NCI-H1092 (cell line): ENCODE measurements around the gene TSTD2.
"Not testable (repeated sequence)": the region's sequence is repeated elsewhere in the genome, so short reads cannot be mapped to it uniquely, and the experiment has no call there.

Experiments used
- DNase-seq: peaks from one replicate; lab custom pipeline; 2025; lab: John Stamatoyannopoulos, UW

TSTD2 gene

GRCh38 chr9:97586909-97587308 lies 46.3 kb downstream of the TSTD2 start:
- not testable (repeated sequence) for DNase-seq

DNA sequence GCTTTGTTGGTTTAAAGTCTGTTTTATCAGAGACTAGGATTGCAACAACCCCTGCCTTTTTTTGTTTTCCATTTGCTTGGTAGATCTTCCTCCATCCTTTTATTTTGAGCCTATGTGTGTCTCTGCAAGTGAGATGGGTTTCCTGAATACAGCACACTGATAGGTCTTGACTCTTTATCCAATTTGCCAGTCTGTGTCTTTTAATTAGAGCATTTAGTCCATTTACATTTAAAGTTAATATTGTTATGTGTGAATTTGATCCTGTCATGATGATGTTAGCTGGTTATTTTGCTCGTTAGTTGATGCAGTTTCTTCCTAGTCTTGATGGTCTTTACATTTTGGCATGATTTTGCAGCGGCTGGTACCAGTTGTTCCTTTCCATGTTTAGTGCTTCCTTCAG lies 48.4 kb downstream of the TSTD2 start:
- not testable (repeated sequence) for DNase-seq

DNA sequence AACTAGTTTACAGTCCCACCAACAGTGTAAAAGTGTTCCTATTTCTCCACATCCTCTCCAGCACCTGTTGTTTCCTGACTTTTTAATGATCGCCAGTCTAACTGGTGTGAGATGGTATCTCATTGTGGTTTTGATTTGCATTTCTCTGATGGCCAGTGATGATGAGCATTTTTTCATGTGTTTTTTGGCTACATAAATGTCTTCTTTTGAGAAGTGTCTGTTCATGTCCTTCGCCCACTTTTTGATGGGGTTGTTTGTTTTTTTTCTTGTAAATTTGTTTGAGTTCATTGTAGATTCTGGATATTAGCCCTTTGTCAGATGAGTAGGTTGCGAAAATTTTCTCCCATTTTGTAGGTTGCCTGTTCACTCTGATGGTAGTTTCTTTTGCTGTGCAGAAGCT lies 51.6 kb downstream of the TSTD2 start:
- DNase-seq, result not testable (repeated sequence)

- no peak for DNase-seq
Measured at GRCh38 chr9:97579914-97580313, 53.3 kb downstream of the TSTD2 start.

- no peak for DNase-seq
Measured at GRCh38 chr9:97578846-97579245, 54.3 kb downstream of the TSTD2 start.

DNA sequence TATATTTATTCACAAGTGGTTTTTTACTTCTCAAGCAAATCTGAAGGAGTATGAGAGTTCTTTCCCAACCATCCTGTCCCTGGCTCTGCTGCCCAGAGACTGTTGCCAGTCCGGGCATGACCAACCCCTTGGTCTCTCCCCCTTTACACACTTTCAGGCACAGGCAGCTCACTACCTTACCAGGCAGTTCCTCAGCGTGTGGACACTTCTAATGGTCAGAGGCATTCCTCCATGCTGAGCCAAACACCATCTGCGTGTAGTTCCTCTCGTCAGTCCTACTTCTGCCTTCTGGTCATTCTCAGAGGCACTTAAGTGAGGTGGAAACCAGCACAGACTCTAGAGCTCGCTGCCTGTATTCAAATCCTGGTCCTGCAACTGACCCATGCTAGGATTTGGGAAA lies 56.1 kb downstream of the TSTD2 start:
- DNase-seq, result no peak

GRCh38 chr9:97575673-97576200 lies 57.4 kb downstream of the TSTD2 start:
- DNase-seq, result no peak

DNA sequence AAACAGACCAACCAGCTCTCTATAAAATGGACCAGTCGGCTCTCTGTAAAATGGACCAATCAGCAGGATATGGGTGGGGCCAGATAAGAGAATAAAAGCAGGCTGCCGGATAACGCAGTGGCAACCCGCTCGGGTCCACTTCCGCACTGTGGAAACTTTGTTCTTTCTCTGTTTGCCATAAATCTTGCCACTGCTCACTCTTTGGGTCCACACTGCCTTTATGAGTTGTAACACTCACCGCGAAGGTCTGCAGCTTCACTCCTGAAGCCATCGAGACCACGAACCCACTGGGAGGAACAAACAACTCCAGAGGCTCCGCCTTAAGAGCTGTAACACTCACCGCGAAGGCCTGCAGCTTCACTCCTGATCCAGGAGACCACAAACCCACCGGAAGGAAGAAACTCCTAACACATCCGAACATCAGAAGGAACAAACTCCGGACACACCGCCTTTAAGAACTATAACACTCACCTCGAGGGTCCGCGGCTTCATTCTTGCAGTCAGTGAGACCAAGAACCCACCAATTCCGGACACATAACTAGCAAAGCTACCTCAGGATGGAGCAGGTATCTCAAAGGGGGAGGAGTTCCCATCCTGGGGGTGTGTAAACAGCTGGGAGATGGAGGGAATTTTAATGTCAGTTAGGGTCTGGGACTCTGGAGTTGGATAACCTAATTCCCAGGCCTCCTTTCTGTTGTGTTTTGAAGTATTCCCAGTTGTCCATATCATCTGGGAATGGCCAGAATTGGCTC lies 58.1 kb downstream of the TSTD2 start:
- DNase-seq, result not testable (repeated sequence)

DNA sequence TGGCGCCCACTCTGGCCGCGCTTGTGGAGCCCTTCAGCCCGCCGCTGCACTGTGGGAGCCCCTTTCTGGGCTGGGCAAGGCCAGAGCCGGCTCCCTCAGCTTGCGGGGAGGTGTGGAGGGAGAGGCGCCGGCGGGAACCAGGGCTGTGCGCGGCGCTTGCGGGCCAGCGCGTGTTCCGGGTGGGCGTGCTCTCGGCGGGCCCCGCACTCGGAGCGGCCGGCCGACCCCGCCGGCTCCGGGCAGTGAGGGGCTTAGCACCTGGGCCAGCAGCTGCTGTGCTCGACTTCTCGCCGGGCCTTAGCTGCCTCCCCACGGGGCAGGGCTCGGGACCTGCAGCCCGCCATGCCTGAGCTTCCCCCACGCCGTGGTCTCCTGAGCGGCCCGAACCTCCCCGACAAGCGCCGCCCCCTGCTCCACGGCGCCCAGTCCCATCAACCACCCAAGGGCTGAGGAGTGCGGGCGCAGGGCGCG lies 59.0 kb downstream of the TSTD2 start:
- DNase-seq, result not testable (repeated sequence)

GRCh38 chr9:97573482-97574073 lies 59.6 kb downstream of the TSTD2 start:
- no peak for DNase-seq

GRCh38 chr9:97572892-97573365 lies 60.2 kb downstream of the TSTD2 start:
- no peak for DNase-seq

DNA sequence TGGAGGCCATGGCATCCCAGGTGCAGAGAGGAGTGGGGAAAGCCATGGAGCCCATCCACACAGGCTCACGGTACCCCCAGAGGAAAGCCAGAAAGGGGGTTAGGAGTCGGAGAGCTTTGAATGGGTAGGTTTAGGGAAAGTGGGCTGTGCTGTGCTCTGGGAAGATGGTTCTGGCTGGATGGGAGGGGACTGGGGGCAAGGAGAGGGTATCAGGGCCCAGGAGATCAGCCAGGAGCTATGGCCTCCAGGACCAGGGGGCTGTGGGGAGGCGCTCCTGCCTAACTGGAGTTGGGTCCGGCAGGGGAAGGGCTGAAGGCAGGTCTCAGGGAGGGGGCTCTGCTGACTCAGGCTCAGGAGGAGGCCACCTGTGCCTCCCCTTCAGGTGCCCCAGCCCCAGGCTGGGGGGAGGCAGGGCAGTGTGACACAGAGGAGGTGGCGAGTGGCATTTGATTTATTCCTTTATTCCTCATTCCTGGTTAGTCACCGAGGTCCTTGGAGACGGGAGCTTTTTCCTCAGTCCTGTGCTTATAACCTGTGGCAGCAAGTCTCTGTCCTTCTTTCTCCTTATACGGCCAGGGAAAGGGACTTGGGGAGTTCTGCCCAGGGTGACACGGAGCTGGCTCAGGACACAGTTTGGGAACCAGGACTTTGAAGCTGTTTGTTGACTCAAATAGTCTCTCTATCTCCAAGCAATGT lies 60.8 kb downstream of the TSTD2 start:
- no peak for DNase-seq

- DNase-seq, result no peak
Measured at GRCh38 chr9:97571664-97572063, 61.5 kb downstream of the TSTD2 start.

- no peak for DNase-seq
Measured at GRCh38 chr9:97570899-97571298, 62.3 kb downstream of the TSTD2 start.

DNA sequence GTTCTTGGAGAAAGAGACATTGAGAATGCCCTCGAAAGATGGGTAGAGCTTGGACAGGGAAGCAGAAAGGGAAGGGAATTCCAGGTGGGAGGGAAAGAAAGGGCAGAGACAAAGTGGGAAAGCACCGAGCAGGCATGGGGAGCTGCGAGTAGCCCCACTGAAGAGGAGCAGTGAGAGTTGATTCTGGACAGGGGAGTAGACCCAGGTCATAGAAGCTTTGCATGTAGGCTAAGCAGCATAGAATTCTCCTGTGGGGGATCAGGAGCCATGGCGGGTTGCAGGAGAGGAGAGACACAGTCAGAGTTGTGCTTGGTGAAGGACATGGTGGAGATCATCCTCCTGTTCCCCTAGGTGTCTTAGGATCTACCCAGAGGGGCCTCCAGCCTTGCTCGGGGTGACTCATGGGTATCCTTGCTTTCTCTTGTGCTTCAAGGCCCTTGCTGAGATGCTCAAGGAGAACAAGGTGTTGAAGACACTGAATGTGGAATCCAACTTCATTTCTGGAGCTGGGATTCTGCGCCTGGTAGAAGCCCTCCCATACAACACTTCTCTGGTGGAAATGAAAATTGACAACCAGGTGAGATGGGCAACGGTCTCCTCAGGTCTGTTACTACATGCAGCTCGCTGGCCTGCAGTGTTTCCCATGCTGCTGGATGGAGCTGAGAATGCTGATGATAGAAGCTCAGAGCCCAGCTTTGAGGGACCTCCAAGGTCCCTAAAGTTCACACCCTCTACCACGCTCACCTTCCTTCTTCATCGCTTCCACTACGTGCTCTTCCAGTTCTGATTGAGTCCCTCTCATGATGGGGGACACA lies 64.5 kb downstream of the TSTD2 start:
- DNase-seq, result no peak

- no peak for DNase-seq
Measured at GRCh38 chr9:97567894-97568202, 65.3 kb downstream of the TSTD2 start.

DNA sequence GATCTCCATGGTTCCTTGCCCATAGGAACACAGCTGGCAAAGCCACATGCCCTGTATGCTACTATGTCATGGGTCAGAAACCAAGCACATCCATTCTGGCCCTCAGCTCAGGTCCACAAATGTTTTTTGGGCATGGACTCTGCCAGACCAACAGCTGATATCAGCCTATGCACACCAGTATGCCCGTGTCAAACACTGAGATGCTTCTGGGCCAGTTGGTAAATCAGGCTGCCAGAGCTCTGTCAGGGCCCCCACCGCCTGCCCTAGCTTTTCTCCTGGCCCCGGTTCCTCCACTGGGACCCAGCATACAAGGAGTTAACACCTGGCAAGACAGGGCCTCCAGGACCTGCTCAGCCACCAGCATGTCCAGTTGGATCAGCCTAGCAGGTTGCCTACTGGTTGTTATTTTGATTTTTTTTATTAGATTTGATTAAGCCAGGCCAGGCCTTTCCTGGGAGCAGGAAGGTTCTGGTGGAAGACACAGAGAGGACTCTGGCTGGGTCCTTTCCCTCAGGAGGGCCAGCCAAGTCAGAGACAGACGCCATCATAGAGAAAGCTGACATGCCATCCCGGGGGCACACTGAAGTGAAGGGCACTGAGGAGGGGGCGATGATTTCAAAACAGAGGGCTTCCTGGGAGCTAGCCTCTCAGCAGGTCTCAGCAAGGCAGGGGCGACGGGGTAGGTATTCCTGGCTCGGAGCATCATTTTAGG lies 65.8 kb downstream of the TSTD2 start:
- DNase-seq, result no peak

DNA sequence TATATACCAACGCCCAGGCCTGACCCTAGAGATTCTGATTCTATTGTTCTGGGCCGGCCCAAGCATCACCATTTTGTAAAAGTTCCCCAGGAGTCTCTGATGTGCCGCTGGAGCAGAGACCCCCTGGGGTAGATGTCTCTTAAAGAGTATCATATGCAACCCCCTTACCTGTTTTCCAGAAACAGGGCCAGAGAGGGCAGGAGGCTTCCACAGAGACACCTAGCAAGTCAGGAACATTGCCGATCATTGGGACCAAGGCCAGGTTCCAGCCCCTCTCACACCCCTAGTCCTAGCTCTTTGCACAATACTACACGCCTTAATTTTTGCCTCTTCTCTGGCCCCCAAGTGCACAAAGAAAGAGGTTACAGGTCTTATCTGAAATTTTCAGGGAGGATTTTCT lies 67.9 kb downstream of the TSTD2 start:
- no peak for DNase-seq

- DNase-seq, result peak; percentile 45
Measured at GRCh38 chr9:97564291-97565175, 68.6 kb downstream of the TSTD2 start.

DNA sequence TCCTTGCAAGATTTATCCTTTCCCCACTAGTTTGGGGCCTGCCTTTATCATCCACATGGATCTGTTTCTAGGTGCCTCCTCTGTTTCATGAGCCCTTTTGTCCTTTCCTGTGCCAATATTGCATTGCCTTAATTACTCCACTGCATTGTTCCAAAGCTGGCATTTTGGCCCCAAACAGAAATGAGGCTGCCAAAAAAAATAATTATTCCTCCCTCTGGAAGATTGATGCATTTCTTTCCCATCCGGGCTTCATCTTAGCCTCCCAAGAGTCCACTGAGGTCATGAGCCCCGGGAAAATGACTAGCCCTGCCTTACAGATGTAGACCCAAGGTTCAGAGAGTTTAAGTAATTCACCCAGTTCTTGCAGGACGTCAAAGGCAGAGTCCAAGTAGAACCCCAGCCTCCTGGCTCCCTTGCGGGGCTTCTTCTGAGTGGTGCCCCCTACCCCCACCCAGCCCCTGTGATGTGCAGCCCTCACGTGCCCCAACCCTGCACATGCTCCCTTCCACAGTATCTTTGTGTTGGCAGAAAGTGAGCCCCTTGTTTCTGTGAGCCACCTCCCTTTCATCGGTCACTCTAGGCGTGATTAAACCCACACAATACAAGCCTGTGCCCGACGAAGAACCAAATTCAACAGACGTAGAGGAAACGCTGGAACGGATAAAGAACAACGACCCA lies 69.6 kb downstream of the TSTD2 start:
- no peak for DNase-seq
